GM19467 (cell line): ENCODE measurements around the gene GTPBP1.

ENCODE experiments used
- ATAC-seq: cut with Tn5 transposase; IDR thresholded peaks from one replicate; pipeline ENCODE4 v1.9.1; 2021; ENCODE audit warnings: mild to moderate bottlenecking, moderate library complexity; ENCODE audit not compliant: unreplicated experiment

GTPBP1 gene

GRCh38 chr22:38739300-38740055 lies 33.7 kb downstream of the GTPBP1 start:
- ATAC-seq: no peak

- ATAC-seq: no peak
Observed at GRCh38 chr22:38740116-38740723, 34.5 kb downstream of the GTPBP1 start.

- no peak for ATAC-seq
Observed at GRCh38 chr22:38740754-38741153, 35.0 kb downstream of the GTPBP1 start.

- ATAC-seq: no peak
Observed at GRCh38 chr22:38741166-38741565, 35.4 kb downstream of the GTPBP1 start.

GRCh38 chr22:38741576-38741975 lies 35.8 kb downstream of the GTPBP1 start:
- no peak for ATAC-seq

- no peak for ATAC-seq
Observed at GRCh38 chr22:38742176-38742942, 36.6 kb downstream of the GTPBP1 start.

- no peak for ATAC-seq
Observed at GRCh38 chr22:38744981-38745380, 39.2 kb downstream of the GTPBP1 start.

- ATAC-seq: no peak
Observed at GRCh38 chr22:38745676-38746460, 40.1 kb downstream of the GTPBP1 start.

- ATAC-seq: no peak
Observed at GRCh38 chr22:38748487-38749136, 42.9 kb downstream of the GTPBP1 start.

GRCh38 chr22:38750104-38750503 lies 44.4 kb downstream of the GTPBP1 start:
- no peak for ATAC-seq

GRCh38 chr22:38750638-38751037 lies 44.9 kb downstream of the GTPBP1 start:
- ATAC-seq: no peak

- ATAC-seq: no peak
Observed at GRCh38 chr22:38751066-38751421, 45.3 kb downstream of the GTPBP1 start.

- no peak for ATAC-seq
Observed at GRCh38 chr22:38751422-38752346, 45.9 kb downstream of the GTPBP1 start.

- ATAC-seq: no peak
Observed at GRCh38 chr22:38753948-38754750, 48.4 kb downstream of the GTPBP1 start.

GRCh38 chr22:38754751-38755154 lies 49.0 kb downstream of the GTPBP1 start:
- no peak for ATAC-seq

- ATAC-seq: peak; percentile 33
Observed at GRCh38 chr22:38755155-38755910, 49.6 kb downstream of the GTPBP1 start.

GRCh38 chr22:38755911-38756532 lies 50.3 kb downstream of the GTPBP1 start, which contains the start of gene SUN2:
Gene SUN2 (minus strand): TSS chr22:38755998. CDS start chr22:38752628, 3,370 bp downstream.
- peak; percentile 52 for ATAC-seq
